Natural killer cell (primary cell): ENCODE results near the gene VASP. TPM values are rescaled to one million over a fixed set of nuclear protein-coding genes. Genes with fewer than 3 reads are reported as not detected.

Source experiments
- ATAC-seq, 3 donors: fragments of 150-1000 bp in 2 of 3; fragments of 200-7000 bp in 1 of 3; cut with Tn5 transposase; 1 replicate in 1 of 3; 2 replicates in 2 of 3; pipeline ENCODE4 v1.10.0; 2021; ENCODE audit warnings: mild to moderate bottlenecking in 2 of 3, moderate library complexity in 2 of 3
- DNase-seq, 2 donors: peaks; one replicate each; pipeline versions ENCODE4 v3.0.0 to v3.0.0-alpha.2; 2013 to 2021; ENCODE audit warnings: mixed read lengths in 1 of 2
- H3K27ac ChIP-seq: one replicate; pipeline ENCODE4 v1.5.1; 2013; ENCODE audit warnings: mild to moderate bottlenecking, low read length
- H3K27me3 ChIP-seq: one replicate; pipeline ENCODE4 v1.6.1; 2013; ENCODE audit warnings: low read length; ENCODE audit not compliant: control insufficient read depth, insufficient read depth
- H3K36me3 ChIP-seq: one replicate; pipeline ENCODE4 v1.6.1; 2013; ENCODE audit warnings: low read length; ENCODE audit not compliant: control insufficient read depth, insufficient read depth
- H3K4me1 ChIP-seq: one replicate; pipeline ENCODE4 v1.6.1; 2013; ENCODE audit warnings: low read length; ENCODE audit not compliant: control insufficient read depth, insufficient read depth
- H3K4me3 ChIP-seq: one replicate; pipeline ENCODE4 v1.5.1; 2013; ENCODE audit warnings: low read length
- H3K9me3 ChIP-seq: one replicate; pipeline ENCODE4 v1.6.1; 2013; ENCODE audit warnings: low read length; ENCODE audit not compliant: control insufficient read depth, insufficient read depth
- H3K27ac Mint-ChIP-seq, 2 donors: one replicate each; pipeline ENCODE4 v1.8.0; 2022; ENCODE audit warnings: mild to moderate bottlenecking in 2 of 2, mixed read lengths in 2 of 2, moderate library complexity in 1 of 2
- H3K27me3 Mint-ChIP-seq, 2 donors: one replicate each; pipeline ENCODE4 v1.8.0; 2022; ENCODE audit warnings: low read depth in 2 of 2, mixed read lengths in 2 of 2
- H3K36me3 Mint-ChIP-seq: one replicate; pipeline ENCODE4 v1.8.0; 2022; ENCODE audit warnings: mixed read lengths
- H3K4me1 Mint-ChIP-seq, 2 donors: one replicate each; pipeline ENCODE4 v1.8.0; 2022; ENCODE audit warnings: mixed read lengths in 2 of 2
- H3K4me3 Mint-ChIP-seq: one replicate; pipeline ENCODE4 v1.8.0; 2022; ENCODE audit warnings: mild to moderate bottlenecking, moderate library complexity, mixed read lengths
- H3K9me3 Mint-ChIP-seq, 2 donors: one replicate each; pipeline ENCODE4 v1.8.0; 2022; ENCODE audit warnings: mixed read lengths in 2 of 2
- WGBS: methylation state at CpG from one replicate; pipeline ENCODE4 v1.1.7; 2013; ENCODE audit warnings: missing lambda C conversion rate; ENCODE audit not compliant: insufficient coverage; 5-methylcytosine and 5-hydroxymethylcytosine counted together
- intact Hi-C: fragments of 100-400 bp; cut with micrococcal nuclease; formaldehyde crosslinking; loops from one replicate; pipeline ENCODE4 v1.14.2; 2022
- total RNA-seq, 4 donors: library from RNA; stranded (reverse); fragments of 120-200 nt in 1 of 4; gene quantifications; one replicate each; pipeline versions ENCODE4 v1.2.3 to v1.2.4, GENCODE V29; 2013 to 2022
- TF ChIP-seq, protein P1 (sequence below): fragments of 200-600 bp; IDR thresholded peaks from one replicate; pipeline ENCODE4 v1.8.0; 2022; ENCODE audit warnings: antibody characterized with exemption

The VASP gene
- total RNA-seq, 3 donors from 2014 or later (not counting 1 experiment from before 2014, with no cell fraction given): 192 to 244 (median 237) TPM

DNA sequence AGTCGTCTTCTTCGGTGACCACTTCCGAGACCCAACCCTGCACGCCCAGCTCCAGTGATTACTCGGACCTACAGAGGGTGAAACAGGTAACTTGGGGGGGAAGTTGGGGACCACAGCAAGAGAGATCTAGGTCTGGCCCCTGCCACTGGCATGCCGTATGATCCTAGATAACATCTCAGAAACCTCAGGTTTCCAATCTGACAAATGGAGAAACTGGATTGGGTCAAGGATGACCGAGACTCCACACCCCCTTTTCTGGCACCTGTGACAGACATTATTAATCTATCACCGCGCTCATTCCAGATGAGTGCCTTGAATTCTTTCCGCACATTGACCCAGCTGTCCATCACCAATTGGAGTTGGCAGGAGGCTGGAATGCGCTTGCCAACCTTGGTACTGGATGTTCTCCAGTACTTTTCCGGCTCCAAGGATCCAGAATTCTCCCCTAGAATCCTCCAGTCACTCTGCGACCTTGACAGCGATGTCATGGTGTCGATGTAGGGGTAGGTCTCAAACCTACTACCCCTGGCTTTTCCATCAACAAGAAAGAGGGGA is 17.4 kb downstream of the VASP start:
- Histone ChIP-seq H3K27ac (no peak overlapping the region), H3K9me3 (no peaks in the 10 kb centered on the region), H3K27me3 (no peaks in the 10 kb centered on the region), H3K4me3 (no peak overlapping the region), H3K36me3 (peaks cover 75% of the 10 kb centered on the region), H3K4me1 (peaks cover 28% of the 10 kb centered on the region)
- Mint-ChIP-seq H3K27me3 (no peaks in the 10 kb centered on the region), H3K4me3 (no peak overlapping the region), H3K4me1 (peaks cover 20 to 27% of the 10 kb centered on the region in 2 donors), H3K27ac (peak overlapping the region in 1 of 2 donors; percentile 78), H3K36me3 (no peaks in the 10 kb centered on the region), H3K9me3 (no peaks in the 10 kb centered on the region)
- 95% methylated on average over 15 of the region's 15 CpGs for WGBS
- ATAC-seq: no peak
- intact Hi-C loops: loop anchor here (5.0 kb wide), 1 partner anchor 33 kb away; no protein-coding TSS in a partner anchor
- no peak for DNase-seq
- TF ChIP-seq, protein P1, sequence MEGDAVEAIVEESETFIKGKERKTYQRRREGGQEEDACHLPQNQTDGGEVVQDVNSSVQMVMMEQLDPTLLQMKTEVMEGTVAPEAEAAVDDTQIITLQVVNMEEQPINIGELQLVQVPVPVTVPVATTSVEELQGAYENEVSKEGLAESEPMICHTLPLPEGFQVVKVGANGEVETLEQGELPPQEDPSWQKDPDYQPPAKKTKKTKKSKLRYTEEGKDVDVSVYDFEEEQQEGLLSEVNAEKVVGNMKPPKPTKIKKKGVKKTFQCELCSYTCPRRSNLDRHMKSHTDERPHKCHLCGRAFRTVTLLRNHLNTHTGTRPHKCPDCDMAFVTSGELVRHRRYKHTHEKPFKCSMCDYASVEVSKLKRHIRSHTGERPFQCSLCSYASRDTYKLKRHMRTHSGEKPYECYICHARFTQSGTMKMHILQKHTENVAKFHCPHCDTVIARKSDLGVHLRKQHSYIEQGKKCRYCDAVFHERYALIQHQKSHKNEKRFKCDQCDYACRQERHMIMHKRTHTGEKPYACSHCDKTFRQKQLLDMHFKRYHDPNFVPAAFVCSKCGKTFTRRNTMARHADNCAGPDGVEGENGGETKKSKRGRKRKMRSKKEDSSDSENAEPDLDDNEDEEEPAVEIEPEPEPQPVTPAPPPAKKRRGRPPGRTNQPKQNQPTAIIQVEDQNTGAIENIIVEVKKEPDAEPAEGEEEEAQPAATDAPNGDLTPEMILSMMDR: no peak

DNA sequence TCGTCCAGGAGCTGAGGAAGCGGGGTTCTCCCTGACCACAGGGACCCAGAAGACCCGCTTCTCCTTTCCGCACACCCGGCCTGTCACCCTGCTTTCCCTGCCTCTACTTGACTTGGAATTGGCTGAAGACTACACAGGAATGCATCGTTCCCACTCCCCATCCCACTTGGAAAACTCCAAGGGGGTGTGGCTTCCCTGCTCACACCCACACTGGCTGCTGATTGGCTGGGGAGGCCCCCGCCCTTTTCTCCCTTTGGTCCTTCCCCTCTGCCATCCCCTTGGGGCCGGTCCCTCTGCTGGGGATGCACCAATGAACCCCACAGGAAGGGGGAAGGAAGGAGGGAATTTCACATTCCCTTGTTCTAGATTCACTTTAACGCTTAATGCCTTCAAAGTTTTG is 18.9 kb downstream of the VASP start:
- H3K4me1 Mint-ChIP-seq: peaks cover 20 to 27% of the 10 kb centered on the region in 2 donors
- Histone ChIP-seq H3K27ac (no peak overlapping the region), H3K4me1 (peaks cover 28% of the 10 kb centered on the region), H3K9me3 (no peaks in the 10 kb centered on the region), H3K4me3 (no peak overlapping the region), H3K36me3 (peaks cover 63% of the 10 kb centered on the region), H3K27me3 (no peaks in the 10 kb centered on the region)
- 87% methylated on average over 6 of the region's 9 CpGs for whole genome bisulfite sequencing
- no peak for DNase-seq
- no peaks in the 10 kb centered on the region for H3K27me3 Mint-ChIP-seq
- H3K9me3 Mint-ChIP-seq: no peaks in the 10 kb centered on the region
- H3K36me3 Mint-ChIP-seq: no peaks in the 10 kb centered on the region
- no peak overlapping the region for H3K4me3 Mint-ChIP-seq
- TF ChIP-seq, protein P1: no peak
- ATAC-seq: no peak
- H3K27ac Mint-ChIP-seq: peak overlapping the region in 1 of 2 donors; percentile 27
- intact Hi-C loops: no loop called here

DNA sequence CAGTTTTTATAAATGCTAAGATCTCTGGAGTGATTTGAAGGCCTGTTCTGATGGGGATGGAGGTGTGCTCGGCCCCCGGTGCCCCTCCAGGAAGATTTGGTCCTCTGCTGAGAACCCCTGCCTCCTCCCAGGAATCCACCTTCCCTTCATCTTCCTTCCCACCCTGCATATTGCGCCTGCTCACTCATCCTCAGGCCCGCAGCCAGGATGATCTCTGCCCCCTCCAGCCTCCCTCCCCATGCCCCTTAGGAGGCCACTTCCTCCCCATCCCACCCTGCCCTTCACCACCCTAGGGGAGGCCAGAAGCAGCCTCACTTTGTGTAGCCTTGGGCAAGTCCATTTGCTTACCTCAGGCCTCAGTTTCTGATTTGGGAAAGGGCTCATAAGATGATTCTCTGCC is 19.7 kb downstream of the VASP start:
- no peak for DNase-seq
- WGBS: 100% methylated on average over 4 of the region's 4 CpGs
- peaks cover 20 to 27% of the 10 kb centered on the region in 2 donors for H3K4me1 Mint-ChIP-seq
- Histone ChIP-seq H3K4me1 (peaks cover 28% of the 10 kb centered on the region), H3K27me3 (no peaks in the 10 kb centered on the region), H3K36me3 (peaks cover 56% of the 10 kb centered on the region), H3K4me3 (no peak overlapping the region), H3K9me3 (no peaks in the 10 kb centered on the region), H3K27ac (no peak overlapping the region)
- TF ChIP-seq, protein P1: no peak
- no peak overlapping the region for H3K4me3 Mint-ChIP-seq
- no peaks in the 10 kb centered on the region for H3K27me3 Mint-ChIP-seq
- intact Hi-C loops: no loop called here
- no peak for ATAC-seq
- no peaks in the 10 kb centered on the region for H3K9me3 Mint-ChIP-seq
- H3K36me3 Mint-ChIP-seq: no peaks in the 10 kb centered on the region
- peak overlapping the region; percentile 27 to 52 for H3K27ac Mint-ChIP-seq

DNA sequence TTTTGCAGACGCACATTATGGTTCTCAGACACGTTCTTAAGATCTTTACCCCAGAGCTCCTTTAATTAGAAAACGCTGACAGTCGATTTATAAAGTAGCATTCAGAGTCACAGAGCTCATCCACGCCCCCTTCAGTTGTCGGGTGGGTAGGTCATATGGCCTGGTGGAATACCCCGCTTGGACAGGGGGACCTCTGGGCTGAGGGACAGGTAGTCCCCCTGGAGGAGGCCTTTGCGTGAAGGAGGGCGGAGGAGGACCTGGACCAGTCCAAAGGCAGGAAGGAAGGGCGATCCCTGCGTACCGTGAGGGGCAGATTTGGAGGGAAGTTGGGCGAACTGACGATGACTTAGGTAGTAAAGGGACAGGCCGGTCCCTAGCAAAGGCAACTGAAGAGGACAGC is 20.5 kb downstream of the VASP start:
- intact Hi-C loops: no loop called here

More for the DNA sequence above, 20.5 kb downstream of the VASP start:
- Mint-ChIP-seq H3K4me1 (peaks cover 20 to 27% of the 10 kb centered on the region in 2 donors), H3K9me3 (no peaks in the 10 kb centered on the region), H3K4me3 (no peak overlapping the region), H3K27me3 (no peaks in the 10 kb centered on the region), H3K36me3 (no peaks in the 10 kb centered on the region), H3K27ac (peak overlapping the region; percentile 52 to 60)
- no peak overlapping the region for H3K4me3 ChIP-seq
- H3K9me3 ChIP-seq: no peaks in the 10 kb centered on the region
- ATAC-seq: no peak
- TF ChIP-seq, protein P1: no peak
- no peak overlapping the region for H3K27ac ChIP-seq
- peaks cover 51% of the 10 kb centered on the region for H3K36me3 ChIP-seq
- no peak for DNase-seq
- peaks cover 24% of the 10 kb centered on the region for H3K4me1 ChIP-seq
- no peaks in the 10 kb centered on the region for H3K27me3 ChIP-seq
- WGBS: 92% methylated on average over 15 of the region's 15 CpGs
